Measurements from ENCODE around the gene CRADD. TPM values are rescaled to one million over a fixed set of nuclear protein-coding genes. Genes with fewer than 3 reads are reported as not detected.

Gene CRADD
- total RNA-seq, 2 donors from 2014 or later, result 7.7 to 9.1 TPM

DNA sequence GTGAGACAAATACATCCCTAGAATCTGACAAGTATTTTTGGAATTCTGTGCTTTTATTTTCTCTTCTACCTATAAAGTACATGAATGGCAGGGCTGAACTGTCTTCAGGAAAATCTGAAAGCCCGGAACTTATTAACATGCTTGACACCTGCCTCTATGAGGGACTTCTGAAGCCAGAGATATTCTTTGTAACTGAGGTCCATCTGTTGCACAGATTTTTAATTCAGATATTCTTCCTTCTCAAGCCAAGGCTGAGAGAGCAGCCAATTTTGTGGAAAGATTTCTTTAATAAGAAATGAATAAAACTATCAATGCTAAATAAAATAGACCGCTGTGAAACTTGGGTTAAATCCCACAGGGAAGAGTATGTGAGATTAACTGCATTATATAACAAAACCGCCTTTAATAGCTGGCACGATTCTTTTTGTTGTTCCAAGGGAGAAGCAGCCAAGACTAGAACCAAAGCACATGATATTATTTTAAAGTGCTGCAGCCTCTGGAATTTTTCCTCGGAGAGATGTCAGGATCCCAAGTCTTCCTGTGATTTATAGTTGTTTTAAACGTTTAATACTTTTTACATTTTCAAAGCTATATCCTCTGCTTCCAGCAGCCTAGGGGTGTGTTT, 148.9 kb downstream of the CRADD start:
- H3K4me3 ChIP-seq (ENCODE audit: low read length), result no peak overlapping the region
- 97% methylated on average over 4 to 5 of the region's 6 CpGs for WGBS, 2 experiments (ENCODE audit: insufficient coverage in 1 of 2, insufficient read length in 1 of 2)
- no peak for TF ChIP-seq CTCF (conservative IDR thresholded peaks at IDR 0.05)
- H3K36me3 Mint-ChIP-seq (ENCODE audit: low read depth), result no peaks in the 10 kb centered on the region
- peaks cover 6% of the 10 kb centered on the region for H3K4me1 ChIP-seq (ENCODE audit: control insufficient read depth, insufficient read depth, low read length)
- H3K9me3 ChIP-seq (ENCODE audit: control insufficient read depth, low read length), result no peaks in the 10 kb centered on the region
- H3K36me3 ChIP-seq (ENCODE audit: control insufficient read depth, insufficient read depth, low read length), result no peaks in the 10 kb centered on the region
- H3K9me3 Mint-ChIP-seq, result no peaks in the 10 kb centered on the region
- no peak overlapping the region for H3K9ac ChIP-seq (ENCODE audit: extremely low read depth, low read length, poor library complexity, severe bottlenecking)
- DNase-seq, result no peak
- H3K27me3 Mint-ChIP-seq (ENCODE audit: insufficient read depth), result peaks cover 9% of the 10 kb centered on the region
- no peak overlapping the region for H3K27ac ChIP-seq (ENCODE audit: low read depth, low read length)
- no peaks in the 10 kb centered on the region for H3K4me1 Mint-ChIP-seq
- no peaks in the 10 kb centered on the region for H3K27me3 ChIP-seq (ENCODE audit: control insufficient read depth, insufficient read depth, low read length, poor library complexity, severe bottlenecking)
- H3K4me3 Mint-ChIP-seq, result no peak overlapping the region
- H3K27ac Mint-ChIP-seq, result no peak overlapping the region

- no peak for TF ChIP-seq CTCF (conservative IDR thresholded peaks at IDR 0.05)
- Histone ChIP-seq H3K9me3 (ENCODE audit: control insufficient read depth, low read length) (no peaks in the 10 kb centered on the region), H3K36me3 (ENCODE audit: control insufficient read depth, insufficient read depth, low read length) (no peaks in the 10 kb centered on the region), H3K4me3 (ENCODE audit: low read length) (no peak overlapping the region), H3K9ac (ENCODE audit: extremely low read depth, low read length, poor library complexity, severe bottlenecking) (no peak overlapping the region), H3K27me3 (ENCODE audit: control insufficient read depth, insufficient read depth, low read length, poor library complexity, severe bottlenecking) (no peaks in the 10 kb centered on the region), H3K4me1 (ENCODE audit: control insufficient read depth, insufficient read depth, low read length) (peaks cover 6% of the 10 kb centered on the region), H3K27ac (ENCODE audit: low read depth, low read length) (no peak overlapping the region)
- Mint-ChIP-seq H3K9me3 (no peaks in the 10 kb centered on the region), H3K27ac (no peak overlapping the region), H3K36me3 (ENCODE audit: low read depth) (no peaks in the 10 kb centered on the region), H3K27me3 (ENCODE audit: insufficient read depth) (peaks cover 3% of the 10 kb centered on the region), H3K4me3 (no peak overlapping the region), H3K4me1 (no peaks in the 10 kb centered on the region)
- no peak for DNase-seq
- WGBS, 2 experiments (ENCODE audit: insufficient coverage in 1 of 2, insufficient read length in 1 of 2), result 81 to 88% methylated on average over 5 to 6 of the region's 6 CpGs
These were observed 150.0 kb downstream of the CRADD start for GRCh38 chr12:93827179-93827578.

GRCh38 chr12:93827669-93828068, 150.5 kb downstream of the CRADD start:
- H3K4me1 ChIP-seq (ENCODE audit: control insufficient read depth, insufficient read depth, low read length), result peaks cover 6% of the 10 kb centered on the region
- H3K27ac ChIP-seq (ENCODE audit: low read depth, low read length), result no peak overlapping the region
- H3K9ac ChIP-seq (ENCODE audit: extremely low read depth, low read length, poor library complexity, severe bottlenecking), result no peak overlapping the region
- H3K4me3 ChIP-seq (ENCODE audit: low read length), result no peak overlapping the region
- Mint-ChIP-seq H3K4me1 (no peaks in the 10 kb centered on the region), H3K27ac (no peak overlapping the region), H3K27me3 (ENCODE audit: insufficient read depth) (no peaks in the 10 kb centered on the region), H3K9me3 (no peaks in the 10 kb centered on the region), H3K4me3 (no peak overlapping the region), H3K36me3 (ENCODE audit: low read depth) (no peaks in the 10 kb centered on the region)
- H3K9me3 ChIP-seq (ENCODE audit: control insufficient read depth, low read length), result no peaks in the 10 kb centered on the region
- TF ChIP-seq CTCF (conservative IDR thresholded peaks at IDR 0.05), result no peak
- DNase-seq, result no peak
- no peaks in the 10 kb centered on the region for H3K27me3 ChIP-seq (ENCODE audit: control insufficient read depth, insufficient read depth, low read length, poor library complexity, severe bottlenecking)
- no peaks in the 10 kb centered on the region for H3K36me3 ChIP-seq (ENCODE audit: control insufficient read depth, insufficient read depth, low read length)
- WGBS, 2 experiments (ENCODE audit: insufficient coverage in 1 of 2, insufficient read length in 1 of 2), result no CpG with 5 or more reads among the region's 2 CpGs
